Activated naive CD4-positive, alpha-beta T cell treated with anti-CD3 and anti-CD28 coated beads for 36 hours (primary cell): ENCODE measurements around the gene ITCH. TPM values are rescaled to one million over a fixed set of nuclear protein-coding genes. Genes with fewer than 3 reads are reported as not detected.
A peak's percentile ranks its signal among the peaks of the same experiment; 100 is the strongest.
"Not testable (repeated sequence)": the region's sequence is repeated elsewhere in the genome, so short reads cannot be mapped to it uniquely, and the experiment has no call there.

ENCODE experiments used
- CTCF ChIA-PET: fragments of 350-600 bp; sonication (Branson Sonifier 250); formaldehyde crosslinking; loops from one replicate; lab custom pipeline; 2021; ENCODE audit warnings: antibody characterized with exemption; lab: Charles Lee
- DNase-seq: peaks from one replicate; pipeline ENCODE4 v3.0.0-alpha.2; 2020
- H3K27ac Mint-ChIP-seq: one replicate; pipeline ENCODE4 v1.8.0; 2021; ENCODE audit warnings: mild to moderate bottlenecking, mixed read lengths
- H3K27me3 Mint-ChIP-seq: one replicate; pipeline ENCODE4 v1.8.0; 2021; ENCODE audit warnings: low read depth, mixed read lengths
- H3K36me3 Mint-ChIP-seq: one replicate; pipeline ENCODE4 v1.8.0; 2021; ENCODE audit warnings: low read depth, mixed read lengths
- H3K4me1 Mint-ChIP-seq: one replicate; pipeline ENCODE4 v1.8.0; 2021; ENCODE audit warnings: low read depth, mixed read lengths
- H3K4me3 Mint-ChIP-seq: one replicate; pipeline ENCODE4 v1.8.0; 2021; ENCODE audit warnings: mild to moderate bottlenecking, moderate library complexity, mixed read lengths
- H3K9me3 Mint-ChIP-seq: one replicate; pipeline ENCODE4 v1.8.0; 2021; ENCODE audit warnings: mixed read lengths
- intact Hi-C: fragments of 100-400 bp; cut with micrococcal nuclease; formaldehyde crosslinking; loops from one replicate; pipeline ENCODE4 v1.15.1; 2023
- total RNA-seq, 2 experiments: library from RNA; stranded (reverse); gene quantifications; one replicate each; pipeline ENCODE4 v1.2.3, GENCODE V29; 2021

ITCH gene
- total RNA-seq, 2 experiments from 2014 or later: 35.3 to 40.0 TPM

- H3K4me3 Mint-ChIP-seq, H3K9me3 Mint-ChIP-seq, DNase-seq, H3K27ac Mint-ChIP-seq, H3K27me3 Mint-ChIP-seq: not testable (repeated sequence)
- CTCF ChIA-PET: interaction anchor here (0.7 to 1.7 kb wide), 3 partner anchors 20 to 94 kb away, joined by 3 to 10 read pairs (median 4); no protein-coding TSS in a partner anchor
- peaks cover 47% of the 10 kb centered on the region for H3K4me1 Mint-ChIP-seq
- H3K36me3 Mint-ChIP-seq: peaks cover 15% of the 10 kb centered on the region
- intact Hi-C loops: loop anchor here (1.0 kb wide), 1 partner anchor 43 kb away; the partner anchor contains the start of gene ITCH
These were observed 42.9 kb downstream of the ITCH start for GRCh38 chr20:34405942-34406341.

GRCh38 chr20:34407962-34408474 lies 44.9 kb downstream of the ITCH start:
- intact Hi-C loops: no loop called here
- Mint-ChIP-seq H3K4me3 (no peak overlapping the region), H3K27ac (no peak overlapping the region), H3K4me1 (peaks cover 30% of the 10 kb centered on the region), H3K27me3 (no peaks in the 10 kb centered on the region), H3K9me3 (no peaks in the 10 kb centered on the region), H3K36me3 (peaks cover 15% of the 10 kb centered on the region)
- DNase-seq: no peak
- CTCF ChIA-PET: interaction anchor here (0.7 to 2.7 kb wide), 2 partner anchors 26 to 95 kb away, joined by 4 to 8 read pairs; no protein-coding TSS in a partner anchor

GRCh38 chr20:34410336-34410735 lies 47.3 kb downstream of the ITCH start:
- Mint-ChIP-seq H3K9me3 (no peaks in the 10 kb centered on the region), H3K36me3 (peaks cover 22% of the 10 kb centered on the region), H3K27me3 (no peaks in the 10 kb centered on the region), H3K4me3 (no peak overlapping the region), H3K27ac (no peak overlapping the region), H3K4me1 (peaks cover 19% of the 10 kb centered on the region)
- CTCF ChIA-PET: interaction anchor here (2.7 kb wide), 1 partner anchor 97 kb away, joined by 8 read pairs; no protein-coding TSS in a partner anchor
- intact Hi-C loops: no loop called here
- no peak for DNase-seq

- intact Hi-C loops: no loop called here
- no peaks in the 10 kb centered on the region for H3K9me3 Mint-ChIP-seq
- no peaks in the 10 kb centered on the region for H3K27me3 Mint-ChIP-seq
- H3K27ac Mint-ChIP-seq: no peak overlapping the region
- peaks cover 18% of the 10 kb centered on the region for H3K4me1 Mint-ChIP-seq
- peaks cover 24% of the 10 kb centered on the region for H3K36me3 Mint-ChIP-seq
- no peak for DNase-seq
- CTCF ChIA-PET: interaction anchor here (1.2 to 2.4 kb wide), 2 partner anchors 10 to 100 kb away, joined by 3 to 7 read pairs; no protein-coding TSS in a partner anchor
- H3K4me3 Mint-ChIP-seq: no peak overlapping the region
These were observed 49.4 kb downstream of the ITCH start for GRCh38 chr20:34412453-34412852.

- peaks cover 15% of the 10 kb centered on the region for H3K36me3 Mint-ChIP-seq
- H3K27ac Mint-ChIP-seq: peak overlapping the region; percentile 62
- CTCF ChIA-PET: interaction anchor here (0.7 kb wide), 1 partner anchor 22 kb away, joined by 3 read pairs; no protein-coding TSS in a partner anchor
- intact Hi-C loops, H3K27me3 Mint-ChIP-seq, H3K4me3 Mint-ChIP-seq, H3K9me3 Mint-ChIP-seq, DNase-seq: not testable (repeated sequence)
- H3K4me1 Mint-ChIP-seq: peaks cover 17% of the 10 kb centered on the region
These were observed 51.5 kb downstream of the ITCH start for GRCh38 chr20:34414525-34414924.

GRCh38 chr20:34415079-34415478 lies 52.0 kb downstream of the ITCH start:
- Mint-ChIP-seq H3K4me1 (peaks cover 17% of the 10 kb centered on the region), H3K36me3 (peaks cover 15% of the 10 kb centered on the region), H3K4me3 (no peak overlapping the region), H3K27me3 (no peaks in the 10 kb centered on the region), H3K27ac (peak overlapping the region; percentile 62), H3K9me3 (no peaks in the 10 kb centered on the region)
- intact Hi-C loops: no loop called here
- CTCF ChIA-PET: interaction anchor here (0.7 kb wide), 1 partner anchor 22 kb away, joined by 3 read pairs; no protein-coding TSS in a partner anchor
- DNase-seq: no peak

- peaks cover 12% of the 10 kb centered on the region for H3K4me1 Mint-ChIP-seq
- intact Hi-C loops: no loop called here
- no peaks in the 10 kb centered on the region for H3K9me3 Mint-ChIP-seq
- no peak for DNase-seq
- H3K4me3 Mint-ChIP-seq: no peak overlapping the region
- CTCF ChIA-PET: no interaction called here
- H3K27me3 Mint-ChIP-seq: no peaks in the 10 kb centered on the region
- H3K27ac Mint-ChIP-seq: no peak overlapping the region
- H3K36me3 Mint-ChIP-seq: peaks cover 19% of the 10 kb centered on the region
These were observed 57.1 kb downstream of the ITCH start for GRCh38 chr20:34420146-34420545.

- no peak for DNase-seq
- no peaks in the 10 kb centered on the region for H3K27me3 Mint-ChIP-seq
- H3K4me1 Mint-ChIP-seq: peaks cover 9% of the 10 kb centered on the region
- CTCF ChIA-PET: no interaction called here
- H3K9me3 Mint-ChIP-seq: no peaks in the 10 kb centered on the region
- no peak overlapping the region for H3K4me3 Mint-ChIP-seq
- H3K36me3 Mint-ChIP-seq: peaks cover 18% of the 10 kb centered on the region
- intact Hi-C loops: no loop called here
- no peak overlapping the region for H3K27ac Mint-ChIP-seq
These were observed 57.9 kb downstream of the ITCH start for GRCh38 chr20:34420975-34421374.

- no peak for DNase-seq
- CTCF ChIA-PET: interaction anchor here (0.6 to 1.1 kb wide), 3 partner anchors 70 to 109 kb away, joined by 3 to 4 read pairs (median 4); no protein-coding TSS in a partner anchor
- peaks cover 20% of the 10 kb centered on the region for H3K36me3 Mint-ChIP-seq
- no peak overlapping the region for H3K27ac Mint-ChIP-seq
- no peak overlapping the region for H3K4me3 Mint-ChIP-seq
- H3K27me3 Mint-ChIP-seq: no peaks in the 10 kb centered on the region
- H3K4me1 Mint-ChIP-seq: peaks cover 8% of the 10 kb centered on the region
- no peaks in the 10 kb centered on the region for H3K9me3 Mint-ChIP-seq
- intact Hi-C loops: no loop called here
These were observed 58.8 kb downstream of the ITCH start for GRCh38 chr20:34421766-34422466.

- H3K4me1 Mint-ChIP-seq, DNase-seq, intact Hi-C loops, H3K4me3 Mint-ChIP-seq, H3K27me3 Mint-ChIP-seq, CTCF ChIA-PET, H3K27ac Mint-ChIP-seq, H3K9me3 Mint-ChIP-seq: not testable (repeated sequence)
- H3K36me3 Mint-ChIP-seq: peaks cover 16% of the 10 kb centered on the region
These were observed 62.1 kb downstream of the ITCH start for GRCh38 chr20:34425032-34425690.

- Mint-ChIP-seq H3K36me3 (peaks cover 14% of the 10 kb centered on the region), H3K27ac (no peak overlapping the region), H3K4me1 (peaks cover 8% of the 10 kb centered on the region), H3K27me3 (no peaks in the 10 kb centered on the region), H3K4me3 (no peak overlapping the region), H3K9me3 (no peaks in the 10 kb centered on the region)
- CTCF ChIA-PET: interaction anchor here (4.9 kb wide), 1 partner anchor 114 kb away, joined by 19 read pairs; no protein-coding TSS in a partner anchor
- intact Hi-C loops: no loop called here
- no peak for DNase-seq
These were observed 63.0 kb downstream of the ITCH start for GRCh38 chr20:34426026-34426425.

GRCh38 chr20:34427331-34427730 lies 64.3 kb downstream of the ITCH start:
- H3K36me3 Mint-ChIP-seq: peaks cover 15% of the 10 kb centered on the region
- CTCF ChIA-PET: interaction anchor here (4.9 kb wide), 1 partner anchor 115 kb away, joined by 19 read pairs; no protein-coding TSS in a partner anchor
- DNase-seq: no peak
- H3K27ac Mint-ChIP-seq: no peak overlapping the region
- H3K4me1 Mint-ChIP-seq: peaks cover 8% of the 10 kb centered on the region
- intact Hi-C loops: no loop called here
- no peaks in the 10 kb centered on the region for H3K27me3 Mint-ChIP-seq
- H3K9me3 Mint-ChIP-seq: no peaks in the 10 kb centered on the region
- H3K4me3 Mint-ChIP-seq: no peak overlapping the region
